Tibial artery (tissue), 4 donors: Measurements from ENCODE around the gene CRACR2B.

ENCODE experiments used
- DNase-seq, 2 donors: peaks; one replicate each; pipeline ENCODE4 v3.0.0-alpha.2; 2019
- H3K27ac ChIP-seq, 2 donors: fragments of 200-600 bp; sonication (generic) in 1 of 2; 1 replicate in 1 of 2; 2 replicates in 1 of 2; pipeline ENCODE4 v1.5.1; 2018 to 2019; ENCODE audit warnings: mild to moderate bottlenecking in 1 of 2
- H3K27me3 ChIP-seq, 2 donors: fragments of 200-600 bp; sonication (generic) in 1 of 2; one replicate each; pipeline versions ENCODE4 v1.5.1 to v1.6.0; 2016 to 2019
- H3K36me3 ChIP-seq, 3 donors: fragments of 200-600 bp; sonication (generic) in 2 of 3; one replicate each; pipeline ENCODE4 v1.5.1; 2016 to 2019; ENCODE audit warnings: mild to moderate bottlenecking in 2 of 3
- H3K4me1 ChIP-seq, 4 donors: fragments of 200-600 bp; sonication (generic) in 2 of 4; 1 replicate in 3 of 4; 2 replicates in 1 of 4; pipeline ENCODE4 v1.5.1; 2016 to 2019
- H3K4me3 ChIP-seq, 2 donors: fragments of 200-600 bp; sonication (generic) in 1 of 2; 1 replicate in 1 of 2; 2 replicates in 1 of 2; pipeline ENCODE4 v1.5.1; 2018 to 2019; ENCODE audit warnings: mild to moderate bottlenecking in 2 of 2
- H3K9me3 ChIP-seq, 3 donors: fragments of 200-600 bp; sonication (generic) in 1 of 3; one replicate each; pipeline ENCODE4 v1.5.1; 2016 to 2019
- CTCF ChIP-seq, 2 experiments: fragments of 200-600 bp in 1 of 2; fragments of 450-650 bp in 1 of 2; IDR thresholded peaks; one replicate each; pipeline ENCODE4 v1.5.1; 2017 to 2019; ENCODE audit warnings: antibody characterized with exemption in 2 of 2, mild to moderate bottlenecking in 1 of 2, moderate library complexity in 1 of 2
- intact Hi-C: fragments of 100-400 bp; cut with DNase I; formaldehyde crosslinking; loops from one replicate; pipeline ENCODE4 v1.15.0; 2023; ENCODE audit warnings: low total_unique reads

The CRACR2B gene

GRCh38 chr11:836700-837099 is 9.0 kb downstream of the CRACR2B start:
- no peak for TF ChIP-seq CTCF (IDR thresholded peaks at IDR 0.05)
- Histone ChIP-seq H3K36me3 (peaks cover 39 to 53% (median 52%) of the 10 kb centered on the region in 3 donors), H3K27me3 (peaks cover 0 to 8% of the 10 kb centered on the region in 2 donors), H3K9me3 (no peaks in the 10 kb centered on the region), H3K27ac (peak overlapping the region in 1 of 2 donors; percentile 88), H3K4me1 (peaks cover 0 to 83% (median 62%) of the 10 kb centered on the region in 4 donors), H3K4me3 (no peak overlapping the region)
- intact Hi-C loops: no loop called here
- no peak for DNase-seq

- no peak for DNase-seq
- TF ChIP-seq CTCF (IDR thresholded peaks at IDR 0.05): no peak
- Histone ChIP-seq H3K36me3 (peaks cover 39 to 53% (median 52%) of the 10 kb centered on the region in 3 donors), H3K27me3 (peaks cover 0 to under 1% of the 10 kb centered on the region in 2 donors), H3K4me1 (peaks cover 0 to 78% (median 57%) of the 10 kb centered on the region in 4 donors), H3K27ac (peak overlapping the region in 1 of 2 donors; percentile 88), H3K4me3 (no peak overlapping the region), H3K9me3 (no peaks in the 10 kb centered on the region)
- intact Hi-C loops: no loop called here
Measured at GRCh38 chr11:837189-837989, 9.7 kb downstream of the CRACR2B start.

GRCh38 chr11:837990-838307 is 10.2 kb downstream of the CRACR2B start:
- TF ChIP-seq CTCF (IDR thresholded peaks at IDR 0.05): no peak
- Histone ChIP-seq H3K4me1 (peaks cover 0 to 78% (median 56%) of the 10 kb centered on the region in 4 donors), H3K9me3 (no peaks in the 10 kb centered on the region), H3K27ac (peak overlapping the region in 1 of 2 donors; percentile 88), H3K4me3 (no peak overlapping the region), H3K36me3 (peaks cover 39 to 53% (median 52%) of the 10 kb centered on the region in 3 donors), H3K27me3 (no peaks in the 10 kb centered on the region)
- intact Hi-C loops: no loop called here
- no peak for DNase-seq

- Histone ChIP-seq H3K4me1 (peaks cover 0 to 82% (median 60%) of the 10 kb centered on the region in 4 donors), H3K27ac (peak overlapping the region in 1 of 2 donors; percentile 88), H3K36me3 (peaks cover 39 to 53% (median 52%) of the 10 kb centered on the region in 3 donors), H3K27me3 (no peaks in the 10 kb centered on the region), H3K4me3 (no peak overlapping the region), H3K9me3 (no peaks in the 10 kb centered on the region)
- intact Hi-C loops: no loop called here
- no peak for DNase-seq
- peak in 1 of 2 experiments; percentile 8 for TF ChIP-seq CTCF (IDR thresholded peaks at IDR 0.05)
Measured at GRCh38 chr11:838441-839279, 10.9 kb downstream of the CRACR2B start.

GRCh38 chr11:839280-839623 is 11.5 kb downstream of the CRACR2B start:
- H3K27ac ChIP-seq: peak overlapping the region in 1 of 2 donors; percentile 88
- no peaks in the 10 kb centered on the region for H3K9me3 ChIP-seq
- TF ChIP-seq CTCF (IDR thresholded peaks at IDR 0.05): no peak
- no peaks in the 10 kb centered on the region for H3K27me3 ChIP-seq
- no peak for DNase-seq
- peaks cover 0 to 82% (median 60%) of the 10 kb centered on the region in 4 donors for H3K4me1 ChIP-seq
- H3K4me3 ChIP-seq: no peak overlapping the region
- intact Hi-C loops: no loop called here
- peaks cover 39 to 53% (median 52%) of the 10 kb centered on the region in 3 donors for H3K36me3 ChIP-seq
